Stimulated activated memory B cell treated with anti-CD40 and anti-IgM and Interleukin-4, amounts not matched to agents 10 μg/mL and 1 μg/mL and 100 μg/mL, for 72 hours (primary cell): ENCODE results near the gene AKTIP.

Experiments used
- ATAC-seq: fragments of 150-1000 bp; cut with Tn5 transposase; 2 replicates; pipeline ENCODE4 v1.10.0; 2021
- H3K27ac Mint-ChIP-seq: one replicate; pipeline ENCODE4 v1.8.0; 2022; ENCODE audit warnings: mild to moderate bottlenecking, mixed read lengths
- H3K27me3 Mint-ChIP-seq: one replicate; pipeline ENCODE4 v1.8.0; 2022; ENCODE audit warnings: mixed read lengths
- H3K36me3 Mint-ChIP-seq: one replicate; pipeline ENCODE4 v1.8.0; 2022; ENCODE audit warnings: mixed read lengths
- H3K4me1 Mint-ChIP-seq: one replicate; pipeline ENCODE4 v1.8.0; 2022; ENCODE audit warnings: mixed read lengths
- H3K4me3 Mint-ChIP-seq: one replicate; pipeline ENCODE4 v1.8.0; 2022; ENCODE audit warnings: mild to moderate bottlenecking, moderate library complexity, mixed read lengths
- H3K9me3 Mint-ChIP-seq: one replicate; pipeline ENCODE4 v1.8.0; 2022; ENCODE audit warnings: mixed read lengths

Gene AKTIP

GRCh38 chr16:53506254-53506653 is 3.2 kb upstream of the AKTIP start:
- Mint-ChIP-seq H3K4me1 (peaks cover 29% of the 10 kb centered on the region), H3K27me3 (no peaks in the 10 kb centered on the region), H3K9me3 (no peaks in the 10 kb centered on the region), H3K4me3 (no peak overlapping the region), H3K36me3 (no peaks in the 10 kb centered on the region), H3K27ac (no peak overlapping the region)
- ATAC-seq = no peak

- no peaks in the 10 kb centered on the region for H3K36me3 Mint-ChIP-seq
- H3K27me3 Mint-ChIP-seq = no peaks in the 10 kb centered on the region
- peaks cover 28% of the 10 kb centered on the region for H3K4me1 Mint-ChIP-seq
- H3K27ac Mint-ChIP-seq = peak overlapping the region; percentile 90
- H3K4me3 Mint-ChIP-seq = peak overlapping the region; percentile 97
- ATAC-seq = no peak
- H3K9me3 Mint-ChIP-seq = no peaks in the 10 kb centered on the region
Measured at GRCh38 chr16:53504665-53505064, 1.7 kb upstream of the AKTIP start.

- Mint-ChIP-seq H3K27ac (peak overlapping the region; percentile 90), H3K27me3 (no peaks in the 10 kb centered on the region), H3K4me1 (peaks cover 28% of the 10 kb centered on the region), H3K9me3 (no peaks in the 10 kb centered on the region), H3K4me3 (peak overlapping the region; percentile 97), H3K36me3 (no peaks in the 10 kb centered on the region)
- no peak for ATAC-seq
Measured at GRCh38 chr16:53503991-53504663, 1.1 kb upstream of the AKTIP start.

- peak; percentile 98 for ATAC-seq
- H3K9me3 Mint-ChIP-seq = no peaks in the 10 kb centered on the region
- peak overlapping the region; percentile 97 for H3K4me3 Mint-ChIP-seq
- H3K27ac Mint-ChIP-seq = peak overlapping the region; percentile 90
- H3K36me3 Mint-ChIP-seq = no peaks in the 10 kb centered on the region
- no peaks in the 10 kb centered on the region for H3K27me3 Mint-ChIP-seq
- peaks cover 28% of the 10 kb centered on the region for H3K4me1 Mint-ChIP-seq
Measured at GRCh38 chr16:53503270-53503923, 388 bp upstream of the AKTIP start.

- Mint-ChIP-seq H3K27me3 (no peaks in the 10 kb centered on the region), H3K27ac (no peak overlapping the region), H3K9me3 (no peaks in the 10 kb centered on the region), H3K36me3 (peaks cover 12% of the 10 kb centered on the region), H3K4me3 (peak overlapping the region; percentile 97), H3K4me1 (peaks cover 28% of the 10 kb centered on the region)
- no peak for ATAC-seq
Measured at GRCh38 chr16:53501216-53501859, 1.7 kb downstream of the AKTIP start.

GRCh38 chr16:53498984-53499383 is 4.0 kb downstream of the AKTIP start:
- Mint-ChIP-seq H3K36me3 (peaks cover 35% of the 10 kb centered on the region), H3K4me3 (no peak overlapping the region), H3K4me1 (peaks cover 19% of the 10 kb centered on the region), H3K9me3 (no peaks in the 10 kb centered on the region), H3K27ac (no peak overlapping the region), H3K27me3 (no peaks in the 10 kb centered on the region)
- no peak for ATAC-seq

GRCh38 chr16:53495325-53495724 is 7.7 kb downstream of the AKTIP start:
- no peaks in the 10 kb centered on the region for H3K27me3 Mint-ChIP-seq
- H3K4me3 Mint-ChIP-seq = no peak overlapping the region

GRCh38 chr16:53494636-53495035 is 8.4 kb downstream of the AKTIP start:
- Mint-ChIP-seq H3K27me3 (no peaks in the 10 kb centered on the region), H3K9me3 (no peaks in the 10 kb centered on the region), H3K4me1 (no peaks in the 10 kb centered on the region), H3K4me3 (no peak overlapping the region), H3K27ac (no peak overlapping the region), H3K36me3 (peaks cover 53% of the 10 kb centered on the region)
- no peak for ATAC-seq

More at GRCh38 chr16:53495325-53495724, 7.7 kb downstream of the AKTIP start:
- ATAC-seq = no peak
- no peaks in the 10 kb centered on the region for H3K4me1 Mint-ChIP-seq
- H3K27ac Mint-ChIP-seq = no peak overlapping the region
- peaks cover 47% of the 10 kb centered on the region for H3K36me3 Mint-ChIP-seq
- H3K9me3 Mint-ChIP-seq = no peaks in the 10 kb centered on the region

GRCh38 chr16:53492503-53492902 is 10.5 kb downstream of the AKTIP start:
- H3K9me3 Mint-ChIP-seq = no peaks in the 10 kb centered on the region
- peaks cover 58% of the 10 kb centered on the region for H3K36me3 Mint-ChIP-seq
- no peak overlapping the region for H3K4me3 Mint-ChIP-seq
- no peak for ATAC-seq
- H3K4me1 Mint-ChIP-seq = no peaks in the 10 kb centered on the region
- no peaks in the 10 kb centered on the region for H3K27me3 Mint-ChIP-seq
- no peak overlapping the region for H3K27ac Mint-ChIP-seq

GRCh38 chr16:53489755-53490154 is 13.3 kb downstream of the AKTIP start:
- ATAC-seq = no peak
- H3K9me3 Mint-ChIP-seq = peaks cover 2% of the 10 kb centered on the region
- no peak overlapping the region for H3K27ac Mint-ChIP-seq
- no peaks in the 10 kb centered on the region for H3K27me3 Mint-ChIP-seq
- peaks cover 62% of the 10 kb centered on the region for H3K36me3 Mint-ChIP-seq
- no peaks in the 10 kb centered on the region for H3K4me1 Mint-ChIP-seq
- no peak overlapping the region for H3K4me3 Mint-ChIP-seq

- Mint-ChIP-seq H3K9me3 (peaks cover 6% of the 10 kb centered on the region), H3K4me1 (no peaks in the 10 kb centered on the region), H3K27ac (no peak overlapping the region), H3K36me3 (peaks cover 82% of the 10 kb centered on the region), H3K4me3 (no peak overlapping the region), H3K27me3 (no peaks in the 10 kb centered on the region)
- no peak for ATAC-seq
Measured at GRCh38 chr16:53486230-53486629, 16.8 kb downstream of the AKTIP start.

GRCh38 chr16:53484542-53484941 is 18.5 kb downstream of the AKTIP start:
- no peak overlapping the region for H3K4me3 Mint-ChIP-seq
- H3K9me3 Mint-ChIP-seq = peaks cover 6% of the 10 kb centered on the region
- peaks cover 82% of the 10 kb centered on the region for H3K36me3 Mint-ChIP-seq
- no peaks in the 10 kb centered on the region for H3K4me1 Mint-ChIP-seq
- H3K27me3 Mint-ChIP-seq = no peaks in the 10 kb centered on the region
- H3K27ac Mint-ChIP-seq = no peak overlapping the region
- no peak for ATAC-seq

GRCh38 chr16:53482123-53482522 is 20.9 kb downstream of the AKTIP start:
- no peak overlapping the region for H3K27ac Mint-ChIP-seq
- H3K27me3 Mint-ChIP-seq = no peaks in the 10 kb centered on the region
- no peaks in the 10 kb centered on the region for H3K4me1 Mint-ChIP-seq
- no peak overlapping the region for H3K4me3 Mint-ChIP-seq
- no peak for ATAC-seq
- peaks cover 87% of the 10 kb centered on the region for H3K36me3 Mint-ChIP-seq
- H3K9me3 Mint-ChIP-seq = peaks cover 8% of the 10 kb centered on the region

- Mint-ChIP-seq H3K36me3 (peaks cover 84% of the 10 kb centered on the region), H3K27ac (no peak overlapping the region), H3K9me3 (peaks cover 6% of the 10 kb centered on the region), H3K27me3 (no peaks in the 10 kb centered on the region), H3K4me3 (no peak overlapping the region), H3K4me1 (no peaks in the 10 kb centered on the region)
- no peak for ATAC-seq
Measured at GRCh38 chr16:53480394-53480793, 22.6 kb downstream of the AKTIP start.

GRCh38 chr16:53478965-53479364 is 24.0 kb downstream of the AKTIP start:
- Mint-ChIP-seq H3K9me3 (peaks cover 3% of the 10 kb centered on the region), H3K4me1 (no peaks in the 10 kb centered on the region), H3K27ac (no peak overlapping the region), H3K36me3 (peaks cover 79% of the 10 kb centered on the region), H3K4me3 (no peak overlapping the region), H3K27me3 (no peaks in the 10 kb centered on the region)
- no peak for ATAC-seq

- no peak for ATAC-seq
- Mint-ChIP-seq H3K4me3 (no peak overlapping the region), H3K4me1 (no peaks in the 10 kb centered on the region), H3K27ac (no peak overlapping the region), H3K9me3 (peaks cover 3% of the 10 kb centered on the region), H3K36me3 (peaks cover 78% of the 10 kb centered on the region), H3K27me3 (no peaks in the 10 kb centered on the region)
Measured at GRCh38 chr16:53476867-53477266, 26.1 kb downstream of the AKTIP start.
